ENCODE data around the gene PRAF2.

Gene PRAF2

GRCh38 chrX:49117581-49117980, 43.8 kb upstream of the PRAF2 start:
- H4K20me1 ChIP-seq (ENCODE audit: low read depth, low read length) = no peaks in the 10 kb centered on the region
- no peak overlapping the region for H3K4me2 ChIP-seq (ENCODE audit: low read depth, low read length, poor library complexity, severe bottlenecking)
- H3K79me2 ChIP-seq (ENCODE audit: insufficient read depth, low read length) = peaks cover 3% of the 10 kb centered on the region
- no peak overlapping the region for H2AFZ ChIP-seq (ENCODE audit: low read depth, low read length, severe bottlenecking)
- H3K27me3 ChIP-seq (ENCODE audit: low read length) = no peaks in the 10 kb centered on the region
- H3F3A ChIP-seq (ENCODE audit: insufficient read depth) = no peaks in the 10 kb centered on the region
- no peaks in the 10 kb centered on the region for H3K36me3 ChIP-seq (ENCODE audit: low read length)
- no peaks in the 10 kb centered on the region for H3K9me2 ChIP-seq (replicated peaks; ENCODE audit: insufficient read depth, low read length)
- H3K4me3 ChIP-seq (ENCODE audit: insufficient read depth, low read length, poor library complexity, severe bottlenecking) = no peak overlapping the region
- no peak for TF ChIP-seq CTCF (IDR thresholded peaks at IDR 0.05; ENCODE audit: insufficient read depth, low read length, poor library complexity, severe bottlenecking)
- TF ChIP-seq EZH2phosphoT487 (conservative IDR thresholded peaks at IDR 0.05; ENCODE audit: low read length) = no peak
- H3K9ac ChIP-seq (ENCODE audit: low read length) = no peak overlapping the region
- H3K27ac ChIP-seq (ENCODE audit: low read depth, low read length) = no peak overlapping the region
- no peaks in the 10 kb centered on the region for H3K9me3 ChIP-seq (ENCODE audit: insufficient read depth, low read length)

- Histone ChIP-seq H3K9me2 (replicated peaks; ENCODE audit: insufficient read depth, low read length) (no peaks in the 10 kb centered on the region), H2AFZ (ENCODE audit: low read depth, low read length, severe bottlenecking) (no peak overlapping the region), H3K79me2 (ENCODE audit: insufficient read depth, low read length) (no peaks in the 10 kb centered on the region; the same call in 1 of the 2 replicates), H3K4me3 (ENCODE audit: insufficient read depth, low read length, poor library complexity, severe bottlenecking) (no peak overlapping the region), H3K27ac (ENCODE audit: low read depth, low read length) (no peak overlapping the region), H3K36me3 (ENCODE audit: low read length) (no peaks in the 10 kb centered on the region), H3K4me2 (ENCODE audit: low read depth, low read length, poor library complexity, severe bottlenecking) (no peak overlapping the region), H4K20me1 (ENCODE audit: low read depth, low read length) (no peaks in the 10 kb centered on the region), H3K27me3 (ENCODE audit: low read length) (no peaks in the 10 kb centered on the region), H3K9me3 (ENCODE audit: insufficient read depth, low read length) (no peaks in the 10 kb centered on the region), H3F3A (ENCODE audit: insufficient read depth) (no peaks in the 10 kb centered on the region), H3K9ac (ENCODE audit: low read length) (no peak overlapping the region)
- no peak for TF ChIP-seq CTCF (IDR thresholded peaks at IDR 0.05; ENCODE audit: insufficient read depth, low read length, poor library complexity, severe bottlenecking)
- TF ChIP-seq EZH2phosphoT487 (conservative IDR thresholded peaks at IDR 0.05; ENCODE audit: low read length) = no peak
Observed at GRCh38 chrX:49116716-49117115, 42.9 kb upstream of the PRAF2 start.

- Histone ChIP-seq H2AFZ (ENCODE audit: low read depth, low read length, severe bottlenecking) (no peak overlapping the region), H3K27me3 (ENCODE audit: low read length) (no peaks in the 10 kb centered on the region), H3F3A (ENCODE audit: insufficient read depth) (no peaks in the 10 kb centered on the region), H3K4me3 (ENCODE audit: insufficient read depth, low read length, poor library complexity, severe bottlenecking) (no peak overlapping the region), H3K9ac (ENCODE audit: low read length) (no peak overlapping the region), H3K4me2 (ENCODE audit: low read depth, low read length, poor library complexity, severe bottlenecking) (no peak overlapping the region), H3K27ac (ENCODE audit: low read depth, low read length) (no peak overlapping the region), H3K9me3 (ENCODE audit: insufficient read depth, low read length) (no peaks in the 10 kb centered on the region), H3K36me3 (ENCODE audit: low read length) (no peaks in the 10 kb centered on the region), H4K20me1 (ENCODE audit: low read depth, low read length) (no peaks in the 10 kb centered on the region), H3K9me2 (replicated peaks; ENCODE audit: insufficient read depth, low read length) (no peaks in the 10 kb centered on the region), H3K79me2 (ENCODE audit: insufficient read depth, low read length) (no peaks in the 10 kb centered on the region)
- TF ChIP-seq EZH2phosphoT487 (conservative IDR thresholded peaks at IDR 0.05; ENCODE audit: low read length) (no peak), CTCF (IDR thresholded peaks at IDR 0.05; ENCODE audit: insufficient read depth, low read length, poor library complexity, severe bottlenecking) (no peak)
Observed at GRCh38 chrX:49116076-49116475, 42.3 kb upstream of the PRAF2 start.
